KOPT-K1 (cell line): ENCODE data around the gene NRP1.
"Not testable (repeated sequence)": the region's sequence is repeated elsewhere in the genome, so short reads cannot be mapped to it uniquely, and the experiment has no call there.

Experiments used
- H3K27ac ChIP-seq: fragments of 200-600 bp; sonication (generic); 2 replicates; pipeline ENCODE4 v1.5.1; 2016; ENCODE audit warnings: antibody characterized with exemption, mild to moderate bottlenecking, low read depth, low read length; ENCODE audit not compliant: poor library complexity, severe bottlenecking
- H3K36me3 ChIP-seq: fragments of 200-600 bp; sonication (generic); 2 replicates; pipeline ENCODE4 v1.5.1; 2017; ENCODE audit warnings: antibody characterized with exemption, mild to moderate bottlenecking, low read length, moderate library complexity; ENCODE audit not compliant: insufficient read depth
- H3K9me3 ChIP-seq: fragments of 200-600 bp; sonication (generic); 2 replicates; pipeline ENCODE4 v1.5.1; 2017; ENCODE audit warnings: antibody characterized with exemption, low read length, mild to moderate bottlenecking; ENCODE audit not compliant: insufficient read depth, poor library complexity, severe bottlenecking

NRP1 gene

DNA sequence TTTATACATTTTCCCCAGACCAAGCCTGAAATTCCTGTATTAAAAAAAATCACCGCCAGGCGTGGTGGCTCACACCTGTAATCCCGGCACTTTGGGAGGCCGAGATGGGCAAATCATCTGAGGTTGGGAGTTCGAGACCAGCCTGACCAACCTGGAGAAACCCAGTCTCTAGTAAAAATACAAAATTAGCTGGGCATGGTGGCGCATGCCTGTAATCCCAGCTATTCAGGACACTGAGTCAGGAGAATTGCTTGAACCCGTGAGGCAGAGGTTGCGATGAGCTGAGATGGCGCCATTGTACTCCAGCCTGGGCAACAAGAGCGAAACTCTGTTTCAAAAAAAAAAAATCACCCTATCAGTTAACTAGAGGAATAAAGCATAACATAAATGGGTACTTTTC, 195.8 kb downstream of the NRP1 start:
- not testable (repeated sequence) for H3K9me3 ChIP-seq, H3K36me3 ChIP-seq
- peak overlapping the region; percentile 6 for H3K27ac ChIP-seq

DNA sequence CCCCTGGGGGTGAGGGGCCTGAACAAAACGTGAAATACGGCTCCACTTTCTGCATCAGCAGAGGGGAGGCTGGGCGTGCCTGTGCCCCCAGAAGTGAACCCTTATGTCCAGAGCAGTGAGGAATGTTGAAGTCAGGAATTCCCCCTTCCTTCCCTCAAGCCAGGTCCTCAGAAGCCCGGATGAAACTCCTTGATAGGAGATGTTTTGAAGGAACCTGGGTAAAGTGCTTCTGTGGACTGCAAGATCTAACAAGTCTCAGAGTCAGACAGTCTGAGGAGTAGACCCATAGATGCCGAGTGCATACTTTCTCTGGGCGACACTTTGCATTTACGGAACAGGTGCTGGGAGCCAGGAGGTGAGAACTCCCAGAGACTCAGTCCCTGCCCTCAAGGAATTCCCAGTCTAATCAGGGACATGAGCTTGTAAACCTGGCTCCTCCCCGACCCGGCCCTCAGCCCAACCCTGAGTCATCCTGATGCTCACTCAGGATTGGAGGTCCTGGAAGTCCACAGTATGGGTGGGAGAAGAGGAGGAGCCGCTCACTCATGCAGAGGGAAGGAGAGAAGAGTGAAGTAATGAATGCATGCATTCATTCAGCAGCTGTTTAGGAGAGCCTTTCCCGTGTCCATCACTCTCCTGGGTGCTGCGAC, 197.0 kb downstream of the NRP1 start:
- H3K9me3 ChIP-seq = no peaks in the 10 kb centered on the region
- no peaks in the 10 kb centered on the region for H3K36me3 ChIP-seq
- no peak overlapping the region for H3K27ac ChIP-seq

GRCh38 chr10:33136781-33137180, 197.7 kb downstream of the NRP1 start:
- no peaks in the 10 kb centered on the region for H3K36me3 ChIP-seq
- H3K27ac ChIP-seq = no peak overlapping the region
- no peaks in the 10 kb centered on the region for H3K9me3 ChIP-seq

GRCh38 chr10:33136271-33136670, 198.2 kb downstream of the NRP1 start:
- Histone ChIP-seq H3K9me3 (no peaks in the 10 kb centered on the region), H3K27ac (no peak overlapping the region), H3K36me3 (no peaks in the 10 kb centered on the region)

- Histone ChIP-seq H3K36me3 (no peaks in the 10 kb centered on the region), H3K9me3 (no peaks in the 10 kb centered on the region), H3K27ac (no peak overlapping the region)
Observed at GRCh38 chr10:33134011-33134751, 200.3 kb downstream of the NRP1 start.

GRCh38 chr10:33133557-33133956, 200.9 kb downstream of the NRP1 start:
- Histone ChIP-seq H3K36me3 (no peaks in the 10 kb centered on the region), H3K27ac (no peak overlapping the region), H3K9me3 (no peaks in the 10 kb centered on the region)

DNA sequence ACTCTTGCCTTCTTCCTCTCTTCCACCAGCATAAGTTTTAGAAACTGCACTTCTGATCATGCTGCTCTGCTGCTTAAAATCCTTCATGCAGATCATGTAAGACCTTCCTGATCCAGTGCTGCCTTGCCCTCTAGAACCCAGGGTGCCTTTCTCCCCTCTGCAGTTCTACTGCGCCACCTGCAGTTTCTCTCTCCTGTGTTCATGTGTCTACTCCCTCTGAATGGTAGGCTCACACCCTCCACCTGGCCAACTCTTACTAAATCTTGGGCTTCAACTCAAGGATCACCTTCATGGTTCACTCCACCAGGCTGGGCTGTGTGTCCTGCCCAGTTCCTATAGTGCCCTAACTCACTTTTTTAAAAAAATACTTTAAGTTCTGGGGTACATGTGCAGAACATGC, 201.8 kb downstream of the NRP1 start:
- no peak overlapping the region for H3K27ac ChIP-seq
- H3K9me3 ChIP-seq = no peaks in the 10 kb centered on the region
- no peaks in the 10 kb centered on the region for H3K36me3 ChIP-seq

- Histone ChIP-seq H3K27ac (no peak overlapping the region), H3K36me3 (no peaks in the 10 kb centered on the region), H3K9me3 (no peaks in the 10 kb centered on the region)
Observed at GRCh38 chr10:33129996-33130386, 204.5 kb downstream of the NRP1 start.

DNA sequence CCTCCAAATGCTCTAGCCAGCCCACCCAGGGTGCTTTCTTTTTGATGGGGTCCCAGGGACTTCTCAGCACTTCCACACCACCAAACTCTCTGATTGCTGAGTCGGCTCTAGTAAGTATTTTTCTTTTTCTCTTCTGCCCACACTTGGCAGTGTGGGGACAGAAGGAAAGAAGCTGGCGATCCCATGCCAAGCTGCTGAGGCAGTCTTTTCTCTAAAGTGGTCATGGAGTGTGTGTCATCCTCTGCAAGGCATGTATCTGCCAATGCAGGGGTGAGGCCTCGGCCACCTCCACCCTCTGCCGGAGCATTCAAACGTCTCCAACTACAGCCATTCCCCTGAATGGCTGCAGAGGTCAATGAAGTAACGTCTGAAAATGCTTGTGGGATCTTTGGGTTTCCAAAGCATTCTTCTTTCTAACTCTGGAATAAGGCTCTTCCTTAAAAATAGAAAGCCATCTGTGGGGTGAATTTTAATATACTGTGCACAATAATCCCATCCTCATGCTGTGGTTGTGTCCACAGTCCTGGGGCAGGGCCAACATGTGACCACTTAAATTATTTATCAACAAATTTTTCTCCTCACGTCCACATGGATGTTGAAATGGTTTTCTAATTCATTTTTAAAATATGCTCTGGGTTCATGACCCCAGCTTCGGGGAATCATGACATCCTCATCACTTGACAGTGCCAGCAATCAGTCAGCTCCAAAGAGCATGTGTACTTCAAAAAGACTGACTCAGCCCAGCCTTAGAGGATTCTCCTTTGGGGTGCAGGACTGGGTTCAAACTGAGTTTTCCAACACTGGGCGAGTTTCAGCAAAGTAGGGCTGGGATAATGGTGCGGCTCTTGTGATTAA, 205.1 kb downstream of the NRP1 start:
- Histone ChIP-seq H3K27ac (no peak overlapping the region), H3K9me3 (no peaks in the 10 kb centered on the region)

GRCh38 chr10:33127622-33128021, 206.8 kb downstream of the NRP1 start:
- H3K27ac ChIP-seq = no peak overlapping the region
- H3K9me3 ChIP-seq = no peaks in the 10 kb centered on the region

More for the DNA sequence above, 205.1 kb downstream of the NRP1 start:
- no peaks in the 10 kb centered on the region for H3K36me3 ChIP-seq

More at GRCh38 chr10:33127622-33128021, 206.8 kb downstream of the NRP1 start:
- H3K36me3 ChIP-seq = no peaks in the 10 kb centered on the region
